GM10266 (cell line): ENCODE data around the gene EML2.

Experiments used
- DNase-seq: peaks from one replicate; pipeline ENCODE4 v3.0.0; 2012; ENCODE audit errors: extremely low spot score
- TF ChIP-seq, protein P1 (sequence below): IDR thresholded peaks from 2 replicates; pipeline ENCODE4 v1.5.1; 2012; ENCODE audit warnings: mild to moderate bottlenecking, low read depth; ENCODE audit not compliant: control insufficient read depth, insufficient read depth; ENCODE audit errors: missing control alignments

The EML2 gene

DNA sequence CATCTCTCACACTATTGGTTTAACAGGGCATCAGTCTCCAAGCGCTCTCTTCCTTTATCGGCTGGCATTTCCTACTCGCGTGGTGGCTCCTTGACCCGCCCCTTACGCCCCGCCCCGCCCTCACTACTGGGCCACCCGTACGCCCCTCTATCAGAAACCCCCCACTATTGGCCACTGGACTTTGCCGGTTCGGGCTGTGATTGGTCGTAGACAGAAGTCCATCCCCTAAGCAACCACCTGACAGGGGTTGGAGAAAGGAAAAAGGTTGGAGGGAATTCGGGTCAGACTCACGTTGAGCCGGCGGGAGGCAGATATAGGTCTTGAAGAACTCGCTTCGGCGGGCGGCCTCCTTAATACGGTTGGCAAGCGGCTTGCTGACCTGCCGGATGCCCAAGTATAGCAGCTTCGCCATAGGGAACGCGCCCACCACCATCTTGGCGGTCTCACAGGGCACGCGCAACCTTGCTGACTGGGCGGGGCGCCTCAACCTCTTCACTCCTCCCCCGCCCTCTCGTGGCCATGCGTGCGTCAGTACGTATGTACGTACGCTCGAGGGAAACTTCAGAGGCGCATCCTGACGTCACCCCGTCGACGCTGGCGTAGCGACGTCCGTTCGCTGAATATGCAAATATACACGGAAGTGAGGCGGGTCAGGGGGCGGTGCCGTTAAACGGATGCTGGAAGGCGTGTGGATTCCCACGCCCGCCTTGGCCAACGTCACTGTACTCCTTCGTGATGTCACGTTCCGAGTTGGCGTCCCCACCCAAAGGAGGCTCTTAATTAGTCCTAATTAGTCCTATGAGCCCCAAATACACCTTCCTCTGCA is 54.7 kb downstream of the EML2 start, which contains the start of gene OPA3:
Gene OPA3, minus strand, starts transcription at position 471 of the 826 bp plus-strand sequence. Its CDS starts 38 bp downstream, at position 433.
- TF ChIP-seq, protein P1, sequence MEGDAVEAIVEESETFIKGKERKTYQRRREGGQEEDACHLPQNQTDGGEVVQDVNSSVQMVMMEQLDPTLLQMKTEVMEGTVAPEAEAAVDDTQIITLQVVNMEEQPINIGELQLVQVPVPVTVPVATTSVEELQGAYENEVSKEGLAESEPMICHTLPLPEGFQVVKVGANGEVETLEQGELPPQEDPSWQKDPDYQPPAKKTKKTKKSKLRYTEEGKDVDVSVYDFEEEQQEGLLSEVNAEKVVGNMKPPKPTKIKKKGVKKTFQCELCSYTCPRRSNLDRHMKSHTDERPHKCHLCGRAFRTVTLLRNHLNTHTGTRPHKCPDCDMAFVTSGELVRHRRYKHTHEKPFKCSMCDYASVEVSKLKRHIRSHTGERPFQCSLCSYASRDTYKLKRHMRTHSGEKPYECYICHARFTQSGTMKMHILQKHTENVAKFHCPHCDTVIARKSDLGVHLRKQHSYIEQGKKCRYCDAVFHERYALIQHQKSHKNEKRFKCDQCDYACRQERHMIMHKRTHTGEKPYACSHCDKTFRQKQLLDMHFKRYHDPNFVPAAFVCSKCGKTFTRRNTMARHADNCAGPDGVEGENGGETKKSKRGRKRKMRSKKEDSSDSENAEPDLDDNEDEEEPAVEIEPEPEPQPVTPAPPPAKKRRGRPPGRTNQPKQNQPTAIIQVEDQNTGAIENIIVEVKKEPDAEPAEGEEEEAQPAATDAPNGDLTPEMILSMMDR: peak; percentile 3
- peak; percentile 97 for DNase-seq

- TF ChIP-seq, protein P1: no peak
- no peak for DNase-seq
These were observed 57.6 kb downstream of the EML2 start for GRCh38 chr19:45581576-45581975.

GRCh38 chr19:45578861-45579260 is 60.3 kb downstream of the EML2 start:
- no peak for DNase-seq
- TF ChIP-seq, protein P1: no peak

- no peak for DNase-seq
- TF ChIP-seq, protein P1: no peak
These were observed 61.9 kb downstream of the EML2 start for GRCh38 chr19:45577111-45577905.

DNA sequence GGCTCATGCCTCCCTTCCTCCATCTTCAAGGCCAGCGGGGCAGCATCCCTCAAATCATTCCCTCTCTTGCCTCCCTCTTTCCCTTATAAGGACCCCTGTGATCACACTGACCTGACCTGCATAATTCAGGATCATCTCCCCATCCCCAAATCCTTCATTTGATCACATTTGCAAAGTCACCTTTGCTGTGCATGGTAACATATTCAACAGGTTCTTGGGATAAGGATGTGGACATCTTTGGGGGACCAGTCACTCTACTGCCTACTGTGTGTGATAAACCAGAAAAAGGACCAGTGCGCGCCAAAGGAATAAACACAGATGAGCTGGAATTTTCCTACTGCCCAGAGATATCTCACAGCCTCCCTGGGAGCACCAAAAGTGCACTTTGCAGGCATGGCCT is 62.5 kb downstream of the EML2 start:
- DNase-seq: no peak
- TF ChIP-seq, protein P1: no peak

GRCh38 chr19:45575216-45575615 is 64.0 kb downstream of the EML2 start:
- no peak for DNase-seq

More at GRCh38 chr19:45575216-45575615, 64.0 kb downstream of the EML2 start:
- TF ChIP-seq, protein P1: no peak
